Measurements from ENCODE around the gene FOXP1.

GRCh38 chr3:71006810-71007785 is 576.4 kb downstream of the FOXP1 start:
- peak; percentile 46 for TF ChIP-seq CTCF (IDR thresholded peaks at IDR 0.05; ENCODE audit: insufficient read depth, low read length, poor library complexity, severe bottlenecking)
- TF ChIP-seq EZH2phosphoT487 (conservative IDR thresholded peaks at IDR 0.05; ENCODE audit: low read length): no peak

All from SU-DHL-6 (cell line).